Ammon's horn (tissue), 1 donor: Measurements from ENCODE around the gene DYNC2H1.
"Not testable (repeated sequence)": the region's sequence is repeated elsewhere in the genome, so short reads cannot be mapped to it uniquely, and the experiment has no call there.

Experiments used
- DNase-seq: peaks from one replicate; pipeline ENCODE4 v3.0.0-alpha.2; 2016; ENCODE audit warnings: low spot score

DYNC2H1 gene

GRCh38 chr11:103368145-103368544 is 258.9 kb downstream of the DYNC2H1 start:
- no peak for DNase-seq

DNA sequence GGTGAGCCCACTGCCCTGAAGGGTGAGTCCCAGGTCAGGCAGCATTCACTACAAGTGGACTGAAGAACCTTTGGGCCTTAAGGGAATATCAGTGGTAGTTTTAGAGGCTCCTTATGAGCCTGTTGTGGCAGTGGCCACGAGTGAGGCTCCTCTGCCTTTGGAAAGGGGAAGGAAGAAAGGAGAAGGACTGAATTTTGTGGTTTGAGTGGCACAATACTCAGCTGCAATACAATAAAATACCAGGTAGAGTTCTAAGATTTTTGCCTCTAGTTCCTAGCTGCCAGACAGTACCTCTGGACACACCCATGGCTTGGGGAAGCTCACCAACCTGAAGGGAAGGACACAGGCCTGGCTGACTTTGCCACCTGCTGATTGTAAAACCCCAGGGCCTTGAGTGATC is 260.9 kb downstream of the DYNC2H1 start:
- DNase-seq, result no peak

DNA sequence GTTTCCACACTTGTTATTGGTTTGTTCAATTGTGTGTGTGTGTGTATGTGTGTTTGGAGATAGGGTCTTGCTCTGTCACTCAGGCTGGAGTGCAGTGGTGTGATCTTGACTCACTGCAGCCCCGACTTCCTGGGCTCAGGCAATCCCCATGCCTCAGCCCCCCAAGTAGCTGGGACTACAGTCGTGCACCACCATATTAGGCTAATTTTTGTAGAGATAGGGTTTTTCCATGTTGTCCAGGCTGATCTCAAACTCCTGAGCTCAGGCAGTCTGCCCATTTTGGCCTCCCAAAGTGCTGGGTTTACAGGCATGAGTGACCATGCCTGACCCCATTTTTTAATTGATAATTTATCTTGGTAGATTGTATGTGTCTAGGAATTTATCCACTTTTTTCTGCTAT is 263.7 kb downstream of the DYNC2H1 start:
- no peak for DNase-seq

- not testable (repeated sequence) for DNase-seq
Measured at GRCh38 chr11:103374227-103374626, 265.0 kb downstream of the DYNC2H1 start.

DNA sequence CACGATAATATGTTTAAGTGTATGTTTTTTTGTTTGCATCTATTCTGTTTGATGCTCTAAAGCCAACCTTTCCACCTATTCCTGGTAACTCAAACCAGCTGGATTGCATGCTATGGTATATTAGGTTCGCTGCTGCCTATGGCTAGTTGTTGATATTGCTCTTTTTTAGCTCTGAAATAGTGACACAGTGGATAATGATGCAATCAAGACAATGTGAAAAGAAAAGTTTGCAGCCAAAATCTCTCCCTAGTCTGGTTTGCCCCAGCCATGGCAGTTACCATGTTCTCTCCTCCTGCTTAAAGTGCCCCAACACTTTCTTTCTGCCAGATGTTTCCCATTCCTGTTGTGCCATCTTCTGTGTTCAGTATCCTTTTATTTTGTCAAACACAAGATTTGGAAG is 269.7 kb downstream of the DYNC2H1 start:
- no peak for DNase-seq

GRCh38 chr11:103380031-103380430 is 270.8 kb downstream of the DYNC2H1 start:
- DNase-seq, result no peak

DNA sequence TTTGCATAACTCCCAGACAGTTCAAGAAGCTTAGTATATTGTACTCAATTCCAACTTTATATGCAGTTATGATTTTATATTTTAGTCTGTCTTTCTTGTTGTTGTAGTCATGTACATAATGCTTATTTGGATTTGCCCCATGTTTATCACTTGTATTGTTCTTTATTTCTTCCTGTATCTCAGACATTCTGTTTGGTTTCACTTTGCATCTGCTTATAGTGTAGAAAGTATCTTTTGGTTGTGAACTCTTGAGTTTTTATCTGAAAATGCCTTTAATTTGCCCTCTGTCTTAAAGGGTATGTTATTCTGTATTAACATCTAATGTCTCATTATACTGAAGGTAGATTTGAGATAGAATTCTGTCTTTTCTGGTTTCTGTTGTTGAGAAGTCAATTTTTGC is 275.4 kb downstream of the DYNC2H1 start:
- DNase-seq, result no peak

DNA sequence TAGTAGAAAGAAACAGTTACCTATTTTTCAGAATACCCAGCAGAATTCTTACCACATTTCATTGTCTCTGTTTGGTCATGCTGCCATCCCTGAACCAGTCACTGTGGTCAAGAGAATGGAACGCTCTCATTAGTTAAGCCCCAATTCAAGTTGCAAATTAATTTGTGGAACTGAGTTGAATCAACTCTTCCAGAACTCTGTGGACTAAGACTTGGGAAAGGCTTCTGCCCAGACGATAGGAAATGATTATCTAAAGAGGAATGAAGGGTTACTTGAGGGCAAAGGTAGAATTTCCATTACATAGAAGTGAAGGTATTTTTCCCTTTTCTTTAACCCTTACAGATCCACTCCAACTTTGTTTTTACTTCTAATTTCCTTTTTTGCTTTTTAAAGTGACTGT is 286.4 kb downstream of the DYNC2H1 start:
- no peak for DNase-seq

DNA sequence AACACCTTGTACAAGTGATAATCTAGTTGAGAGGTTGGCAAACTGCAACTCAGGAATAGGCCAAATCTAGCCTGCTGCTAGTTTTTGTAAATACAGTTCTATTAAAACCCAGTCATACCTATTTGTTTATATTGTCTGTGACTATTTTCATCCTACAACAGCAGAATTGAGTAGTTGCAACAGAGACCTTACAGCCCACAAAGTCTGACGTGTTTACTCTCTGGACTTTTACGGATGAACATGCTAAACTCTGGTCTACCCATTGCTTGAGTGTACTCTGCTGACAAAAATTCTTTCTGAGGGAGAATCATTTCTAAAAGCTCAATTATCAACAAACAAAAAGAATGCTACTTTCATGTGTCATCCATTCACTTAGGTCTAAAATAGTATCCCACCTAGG is 287.0 kb downstream of the DYNC2H1 start:
- no peak for DNase-seq

- DNase-seq, result no peak
Measured at GRCh38 chr11:103397369-103397768, 288.1 kb downstream of the DYNC2H1 start.

GRCh38 chr11:103398829-103399228 is 289.6 kb downstream of the DYNC2H1 start:
- DNase-seq, result no peak

GRCh38 chr11:103406357-103406756 is 297.1 kb downstream of the DYNC2H1 start:
- DNase-seq, result no peak

- DNase-seq, result no peak
Measured at GRCh38 chr11:103407641-103408040, 298.4 kb downstream of the DYNC2H1 start.

DNA sequence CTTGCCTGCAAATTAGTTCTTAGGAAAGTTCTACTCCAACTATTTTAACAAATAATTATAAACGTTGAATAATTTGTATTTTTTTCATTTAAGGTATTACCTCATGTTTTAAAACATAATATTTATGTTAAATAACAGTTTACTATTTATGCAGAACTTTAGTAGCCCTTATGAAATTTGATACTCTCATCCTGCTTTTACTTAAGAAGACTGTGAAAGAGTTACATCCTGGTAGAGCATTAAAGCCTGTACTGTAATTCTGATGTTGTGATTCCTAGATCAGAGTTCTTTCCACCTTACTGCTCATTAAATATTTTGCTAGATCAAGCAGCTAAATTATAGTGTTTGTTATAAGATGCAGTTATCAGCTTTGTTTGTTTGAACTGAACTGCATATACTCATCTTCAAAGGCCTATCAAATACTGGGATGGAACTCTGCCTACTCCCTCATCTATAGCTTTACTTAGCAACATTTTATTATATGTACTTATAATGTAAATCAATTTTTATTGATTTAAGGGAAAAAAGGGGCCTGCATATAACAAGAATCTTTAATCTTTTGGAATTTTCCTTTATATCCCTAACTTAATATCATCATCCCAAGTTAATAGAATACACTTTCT is 304.2 kb downstream of the DYNC2H1 start:
- DNase-seq, result no peak

DNA sequence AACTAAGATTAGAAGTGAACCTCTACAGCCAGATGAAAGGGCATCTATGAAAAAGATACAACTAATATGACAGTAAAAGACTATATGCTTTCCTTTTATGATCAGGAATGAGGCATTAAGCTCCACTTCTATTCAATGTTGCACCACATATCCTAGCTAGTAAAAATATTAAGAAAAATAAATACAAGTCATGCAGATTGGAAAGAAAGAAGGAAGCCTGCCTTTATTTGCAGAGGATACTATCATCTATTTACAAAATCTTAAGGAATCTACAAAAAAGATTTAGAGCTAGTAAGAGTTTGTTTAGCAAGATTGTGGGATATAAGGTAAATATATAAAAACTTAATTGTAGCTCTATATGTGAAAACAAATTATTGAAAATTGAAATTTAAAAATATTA is 308.8 kb downstream of the DYNC2H1 start:
- no peak for DNase-seq

- DNase-seq, result no peak
Measured at GRCh38 chr11:103420593-103420992, 311.4 kb downstream of the DYNC2H1 start.

GRCh38 chr11:103433386-103434072 is 324.3 kb downstream of the DYNC2H1 start:
- no peak for DNase-seq

GRCh38 chr11:103434073-103434411 is 324.8 kb downstream of the DYNC2H1 start:
- DNase-seq, result no peak

DNA sequence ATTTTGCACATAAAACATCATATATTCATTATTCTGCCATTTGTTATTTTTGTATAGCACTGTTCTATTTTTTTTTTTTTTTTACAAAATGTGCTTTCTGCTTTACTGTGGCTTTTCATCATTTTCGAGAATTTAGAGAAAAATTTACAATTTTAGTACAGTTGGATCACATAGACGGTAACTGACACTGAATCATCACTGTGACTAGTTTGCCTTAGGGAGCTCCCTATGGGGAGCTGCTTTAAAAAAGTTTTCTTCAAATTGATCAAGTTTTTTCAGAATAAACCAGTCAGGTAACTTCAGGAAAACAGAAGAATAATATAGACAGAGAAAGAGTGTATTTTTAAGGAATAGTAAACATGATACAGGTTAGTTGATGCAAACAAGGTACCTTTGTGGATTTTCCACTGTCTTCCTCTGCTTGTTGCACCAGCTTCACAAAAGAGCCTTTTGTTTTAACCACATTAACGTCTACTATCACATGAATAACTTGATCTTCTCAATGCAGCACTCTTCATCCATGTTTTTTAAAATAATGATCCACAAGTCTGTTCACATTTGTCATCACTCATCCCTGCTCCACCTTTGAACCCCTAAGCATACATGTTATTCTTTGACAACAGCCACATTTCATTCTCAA is 327.0 kb downstream of the DYNC2H1 start:
- no peak for DNase-seq

DNA sequence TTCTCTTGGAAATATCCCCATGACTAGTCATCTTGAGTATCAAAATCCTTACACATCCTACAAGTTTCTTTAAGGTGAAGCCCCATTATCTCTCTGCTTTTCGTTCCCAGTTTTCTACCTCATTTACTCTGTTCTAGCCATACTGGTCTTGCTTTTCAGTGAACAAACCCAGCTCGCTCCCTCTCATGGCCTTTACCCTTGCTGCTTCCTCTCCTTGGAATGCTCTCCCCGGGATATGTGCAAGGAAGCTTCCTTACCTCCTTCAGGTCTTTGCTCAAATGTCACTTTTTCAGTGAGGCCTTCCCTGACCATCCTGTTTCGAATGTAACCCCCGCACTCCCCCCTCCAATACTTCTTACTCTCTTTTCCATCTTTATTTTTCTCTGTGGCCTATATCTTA is 331.8 kb downstream of the DYNC2H1 start:
- DNase-seq, result no peak

GRCh38 chr11:103448966-103449365 is 339.7 kb downstream of the DYNC2H1 start:
- DNase-seq, result no peak

DNA sequence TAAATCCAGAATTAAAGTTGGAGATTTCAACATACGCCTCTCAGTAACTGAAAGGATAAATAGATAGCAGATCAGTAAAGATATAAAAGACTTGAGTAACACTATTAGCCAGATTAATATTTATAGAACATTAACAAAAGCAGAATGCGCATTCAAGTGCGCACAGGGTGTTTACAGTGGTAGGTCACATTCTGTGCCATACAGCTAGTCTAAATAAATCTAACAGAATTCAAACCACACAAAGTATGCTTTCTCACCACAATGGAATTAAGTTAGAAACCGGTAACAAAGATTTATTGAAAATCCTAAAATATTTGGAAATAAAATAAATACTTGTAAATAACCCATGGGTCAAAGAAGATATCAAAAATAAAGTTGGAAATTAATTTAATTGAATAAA is 341.0 kb downstream of the DYNC2H1 start:
- no peak for DNase-seq

GRCh38 chr11:103453126-103453525 is 343.9 kb downstream of the DYNC2H1 start:
- DNase-seq, result no peak
